Measurements from ENCODE around the gene DNASE1L3.
"Not testable (repeated sequence)": the region's sequence is repeated elsewhere in the genome, so short reads cannot be mapped to it uniquely, and the experiment has no call there.

DNASE1L3 gene

GRCh38 chr3:58234516-58234931 lies 23.8 kb upstream of the DNASE1L3 start:
- TF ChIP-seq CTCF (IDR thresholded peaks at IDR 0.05; ENCODE audit: low read length, missing control alignments), result no peak
- H3K4me3 ChIP-seq (replicated peaks; ENCODE audit: low read depth, low read length), result no peak overlapping the region
- peak; percentile 31 for DNase-seq (ENCODE audit: low read depth)

GRCh38 chr3:58231666-58232065 lies 20.9 kb upstream of the DNASE1L3 start:
- H3K4me3 ChIP-seq (replicated peaks; ENCODE audit: low read depth, low read length), result no peak overlapping the region
- TF ChIP-seq CTCF (IDR thresholded peaks at IDR 0.05; ENCODE audit: low read length, missing control alignments), result no peak
- DNase-seq (ENCODE audit: low read depth), result no peak

GRCh38 chr3:58230876-58231552 lies 20.2 kb upstream of the DNASE1L3 start:
- no peak for DNase-seq (ENCODE audit: low read depth)
- no peak for TF ChIP-seq CTCF (IDR thresholded peaks at IDR 0.05; ENCODE audit: low read length, missing control alignments)

GRCh38 chr3:58227933-58228332 lies 17.2 kb upstream of the DNASE1L3 start:
- DNase-seq (ENCODE audit: low read depth); H3K4me3 ChIP-seq (replicated peaks; ENCODE audit: low read depth, low read length): not testable (repeated sequence)

More at GRCh38 chr3:58230876-58231552, 20.2 kb upstream of the DNASE1L3 start:
- H3K4me3 ChIP-seq (replicated peaks; ENCODE audit: low read depth, low read length), result no peak overlapping the region

- no peak overlapping the region for H3K4me3 ChIP-seq (replicated peaks; ENCODE audit: low read depth, low read length)
- no peak for TF ChIP-seq CTCF (IDR thresholded peaks at IDR 0.05; ENCODE audit: low read length, missing control alignments)
- no peak for DNase-seq (ENCODE audit: low read depth)
These were observed 13.1 kb upstream of the DNASE1L3 start for GRCh38 chr3:58223855-58224254.

- no peak for TF ChIP-seq CTCF (IDR thresholded peaks at IDR 0.05; ENCODE audit: low read length, missing control alignments)
- DNase-seq (ENCODE audit: low read depth), result no peak
- H3K4me3 ChIP-seq (replicated peaks; ENCODE audit: low read depth, low read length), result no peak overlapping the region
These were observed 11.5 kb upstream of the DNASE1L3 start for GRCh38 chr3:58222161-58222724.

GRCh38 chr3:58218904-58219303 lies 8.1 kb upstream of the DNASE1L3 start:
- DNase-seq (ENCODE audit: low read depth), result no peak
- H3K4me3 ChIP-seq (replicated peaks; ENCODE audit: low read depth, low read length), result no peak overlapping the region
- no peak for TF ChIP-seq CTCF (IDR thresholded peaks at IDR 0.05; ENCODE audit: low read length, missing control alignments)

All from fibroblast of pulmonary artery (primary cell).